ENCODE measurements around the gene KLHL5. TPM values are rescaled to one million over a fixed set of nuclear protein-coding genes. Genes with fewer than 3 reads are reported as not detected.

KLHL5 gene
- total and polyA plus RNA-seq, 9 of the 15 experiments (the other 6 are each of a cell fraction or from before 2014, with no cell fraction given), result 8.0 to 30.8 (median 22.1) TPM

- TF ChIP-seq CGGBP1 (CRISPR knock-in tag; IDR thresholded peaks at IDR 0.05), result no peak
- no peak for TF ChIP-seq FIP1L1 (IDR thresholded peaks at IDR 0.05; ENCODE audit: low read depth, low read length, poor library complexity, severe bottlenecking)
- no peak for TF ChIP-seq COPS2 (conservative IDR thresholded peaks at IDR 0.05)
- TF ChIP-seq ZMIZ1 (IDR thresholded peaks at IDR 0.05; ENCODE audit: low read depth in 2 of 2, low read length in 2 of 2), result no peak
- TF ChIP-seq RFX7 (CRISPR knock-in tag; IDR thresholded peaks at IDR 0.05), result no peak
- no peak for TF ChIP-seq SAFB (IDR thresholded peaks at IDR 0.05; ENCODE audit: borderline replicate concordance, low read depth, low read length)
- no peak for TF ChIP-seq ZBTB2 (IDR thresholded peaks at IDR 0.05)
- no peak for TF ChIP-seq WHSC1 (IDR thresholded peaks at IDR 0.05; ENCODE audit: low read length)
- no peak for TF ChIP-seq HNRNPLL (IDR thresholded peaks at IDR 0.05; ENCODE audit: low read depth, low read length, poor library complexity, severe bottlenecking)
- no peak for TF ChIP-seq DIDO1 (tag; IDR thresholded peaks at IDR 0.05; ENCODE audit: low read depth)
- TF ChIP-seq PBX2 (CRISPR knock-in tag; IDR thresholded peaks at IDR 0.05; ENCODE audit: low read depth), result no peak
- no peak for TF ChIP-seq PBX2 (tag; conservative IDR thresholded peaks at IDR 0.05; ENCODE audit: low read depth)
- TF ChIP-seq ARID2 (IDR thresholded peaks at IDR 0.05), result no peak
- 0 out of 2 replicates have a peak, but pooled peaks have one; percentile 38 for TF ChIP-seq ZFX (CRISPR knock-in tag; IDR thresholded peaks at IDR 0.05)
Observed at GRCh38 chr4:39024311-39024865, 37.6 kb upstream of the KLHL5 start (continued).
